ENCODE measurements around the gene LRRC19. TPM values are rescaled to one million over a fixed set of nuclear protein-coding genes. Genes with fewer than 3 reads are reported as not detected.

The LRRC19 gene
- total RNA-seq, 6 experiments from 2014 or later = 0.46 to 2.6 (median 0.91) TPM

GRCh38 chr9:26974927-26975326 is 30.5 kb downstream of the LRRC19 start:
- Histone ChIP-seq H3K4me1 (no peaks in the 10 kb centered on the region), H3K27ac (no peak overlapping the region), H3K27me3 (no peaks in the 10 kb centered on the region), H3K9me3 (no peaks in the 10 kb centered on the region), H3K4me3 (no peak overlapping the region), H3K36me3 (no peaks in the 10 kb centered on the region)
- WGBS (ENCODE audit: insufficient coverage, low coverage, low lambda C conversion rate, missing lambda C conversion rate) = 91% methylated on average over 4 of the region's 4 CpGs
- intact Hi-C loops (cut with DNase I) = no loop called here
- ATAC-seq (no peak), DNase-seq (no peak)
- no peak for TF ChIP-seq POLR2A (IDR thresholded peaks at IDR 0.05)

GRCh38 chr9:26973989-26974388 is 31.5 kb downstream of the LRRC19 start:
- Histone ChIP-seq H3K27ac (no peak overlapping the region), H3K36me3 (no peaks in the 10 kb centered on the region), H3K4me3 (no peak overlapping the region), H3K9me3 (no peaks in the 10 kb centered on the region), H3K27me3 (no peaks in the 10 kb centered on the region), H3K4me1 (no peaks in the 10 kb centered on the region)
- TF ChIP-seq CTCF (IDR thresholded peaks at IDR 0.05) = no peak
- no peak for TF ChIP-seq POLR2A (IDR thresholded peaks at IDR 0.05)
- no peak for ATAC-seq
- intact Hi-C loops (cut with DNase I) = no loop called here
- 84% methylated on average over 5 of the region's 5 CpGs for WGBS (ENCODE audit: insufficient coverage, low coverage, low lambda C conversion rate, missing lambda C conversion rate)
- DNase-seq = no peak

GRCh38 chr9:26971721-26972120 is 33.8 kb downstream of the LRRC19 start:
- intact Hi-C loops (cut with DNase I) = no loop called here
- 92% methylated on average over 1 of the region's 1 CpG for WGBS (ENCODE audit: insufficient coverage, low coverage, low lambda C conversion rate, missing lambda C conversion rate)
- H3K27me3 ChIP-seq = no peaks in the 10 kb centered on the region
- no peak overlapping the region for H3K27ac ChIP-seq
- no peak overlapping the region for H3K4me3 ChIP-seq
- H3K9me3 ChIP-seq = no peaks in the 10 kb centered on the region
- no peak for DNase-seq
- no peak for TF ChIP-seq CTCF (IDR thresholded peaks at IDR 0.05)
- no peak for TF ChIP-seq POLR2A (IDR thresholded peaks at IDR 0.05)
- ATAC-seq = no peak
- H3K36me3 ChIP-seq = no peaks in the 10 kb centered on the region
- H3K4me1 ChIP-seq = no peaks in the 10 kb centered on the region

- no peak for TF ChIP-seq CTCF (IDR thresholded peaks at IDR 0.05)
- no peak for TF ChIP-seq POLR2A (IDR thresholded peaks at IDR 0.05)
- DNase-seq (no peak), ATAC-seq (no peak)
- peak overlapping the region in 1 of 3 donors; percentile 53 for H3K27ac ChIP-seq
- H3K9me3 ChIP-seq = no peaks in the 10 kb centered on the region
- H3K36me3 ChIP-seq = no peaks in the 10 kb centered on the region
- H3K4me1 ChIP-seq = no peaks in the 10 kb centered on the region
- no peaks in the 10 kb centered on the region for H3K27me3 ChIP-seq
- WGBS (ENCODE audit: insufficient coverage, low coverage, low lambda C conversion rate, missing lambda C conversion rate) = 24% methylated on average over 6 of the region's 6 CpGs
- H3K4me3 ChIP-seq = peak overlapping the region; percentile 58 to 71 (median 63)
- intact Hi-C loops (cut with DNase I) = no loop called here
Observed at GRCh38 chr9:26956860-26957233, 48.6 kb downstream of the LRRC19 start.

GRCh38 chr9:26955921-26956859 is 49.3 kb downstream of the LRRC19 start, which contains the start of gene IFT74:
TSS of gene IFT74 (plus strand) at chr9:26956412. CDS start at chr9:26961968, 5,556 bp downstream.
- Histone ChIP-seq H3K9me3 (no peaks in the 10 kb centered on the region), H3K27ac (peak within 1 kb of the TSS; percentile 53 to 88 (median 75)), H3K4me3 (peak within 1 kb of the TSS; percentile 58 to 71 (median 63)), H3K4me1 (no peaks in the 10 kb centered on the region), H3K27me3 (no peaks in the 10 kb centered on the region), H3K36me3 (no peaks in the 10 kb centered on the region)
- TF ChIP-seq POLR2A (IDR thresholded peaks at IDR 0.05) (peak; percentile 73), CTCF (IDR thresholded peaks at IDR 0.05) (no peak)
- intact Hi-C loops (cut with DNase I) = no loop called here
- 2% methylated on average over 30 of the region's 53 CpGs for WGBS (ENCODE audit: insufficient coverage, low coverage, low lambda C conversion rate, missing lambda C conversion rate)
- DNase-seq (peak; percentile 98 to 99 (median 98)), ATAC-seq (peak; percentile 99 to 100 (median 100))
